K562 (cell line): ENCODE results near the gene TPCN1. TPM values are rescaled to one million over a fixed set of nuclear protein-coding genes. Genes with fewer than 3 reads are reported as not detected.

Source experiments
- ATAC-seq: fragments of 200-7000 bp; cut with Tn5 transposase; 3 replicates; pipeline ENCODE4 v1.9.1; 2020; ENCODE audit warnings: moderate library complexity
- BruUV-seq: library from RNA; stranded (reverse); fragments of 400-500 nt; replicated peaks from 2 replicates; lab custom pipeline; 2021; lab: Mats Ljungman, UMichigan
- CTCF ChIA-PET: fragments of 300-600 bp; formaldehyde crosslinking; extraction: SDS; loops from one replicate; lab custom pipeline; 2021; ENCODE audit warnings: low intra/inter-chr PET ratio; lab: Yijun Ruan, JAX
- POLR2A ChIA-PET: fragments of 300-600, 350-650 bp; sonication (Branson Sonifier 250); formaldehyde crosslinking; extraction: SDS; loops from one replicate; lab custom pipeline; 2021; ENCODE audit warnings: antibody characterized with exemption, inconsistent platforms; lab: Yijun Ruan, JAX
- DNase-seq, 4 experiments: peaks; one replicate each; pipeline versions ENCODE4 v3.0.0 to v3.0.0-alpha.2; 2011 to 2018; ENCODE audit warnings: low spot score in 3 of 4, mixed read lengths in 3 of 4; ENCODE audit errors: extremely low read depth in 1 of 4
- FAIRE-seq: peaks from 2 replicates; lab custom pipeline; 2011; peaks lifted over from hg19 to GRCh38; lab: Jason Lieb, UNC
- H2AFZ ChIP-seq: 2 replicates; pipeline ENCODE4 v1.6.0; 2011; ENCODE audit warnings: low read depth, low read length, control low read depth, inconsistent platforms
- H3K27ac ChIP-seq: fragments of 200-600 bp; 3 replicates; pipeline ENCODE4 v1.8.0; 2011; ENCODE audit warnings: low read depth, mild to moderate bottlenecking, control low read depth, inconsistent platforms, low read length, moderate library complexity, mixed read lengths; ENCODE audit errors: extremely low read depth
- H3K27me3 ChIP-seq, 2 experiments: fragments of 300-600 bp in 1 of 2; 2 replicates in 1 of 2; 3 replicates in 1 of 2; pipeline versions ENCODE4 v1.6.0 to v1.8.0; 2011; ENCODE audit warnings: inconsistent platforms in 2 of 2, low read length in 2 of 2, mild to moderate bottlenecking in 1 of 2, mixed read lengths in 1 of 2, moderate library complexity in 1 of 2; ENCODE audit not compliant: control insufficient read depth in 2 of 2, insufficient read depth in 2 of 2
- H3K36me3 ChIP-seq: fragments of 300-600 bp; 3 replicates; pipeline ENCODE4 v1.8.0; 2011; ENCODE audit warnings: mild to moderate bottlenecking, low read length, inconsistent platforms; ENCODE audit not compliant: control insufficient read depth, insufficient read depth
- H3K4me1 ChIP-seq, 2 experiments: fragments of 200-600 bp in 1 of 2; replicated peaks in 1 of 2; 2 replicates in 1 of 2; 3 replicates in 1 of 2; pipeline versions ENCODE4 v1.5.1 to v1.8.0; 2011; ENCODE audit warnings: inconsistent platforms in 2 of 2, low read length in 2 of 2, mild to moderate bottlenecking in 1 of 2, mixed read lengths in 1 of 2, moderate library complexity in 1 of 2; ENCODE audit not compliant: control insufficient read depth in 2 of 2, insufficient read depth in 2 of 2
- H3K4me2 ChIP-seq: 2 replicates; pipeline ENCODE4 v1.6.1; 2011; ENCODE audit warnings: low read length, control low read depth, inconsistent platforms, mixed read lengths; ENCODE audit not compliant: insufficient read depth
- H3K4me3 ChIP-seq: fragments of 200-600 bp; sonication (generic), shearing (Covaris generic); 2 replicates; pipeline ENCODE4 v1.5.1; 2016; ENCODE audit warnings: control low read depth, inconsistent platforms
- H3K79me2 ChIP-seq: fragments of 200-600 bp; 3 replicates; pipeline ENCODE4 v1.8.0; 2011; ENCODE audit warnings: low read length, inconsistent platforms; ENCODE audit not compliant: control insufficient read depth, insufficient read depth
- H3K9ac ChIP-seq, 2 experiments: 2 replicates each; pipeline versions ENCODE4 v1.6.0 to v1.6.1; 2011; ENCODE audit warnings: low read depth in 2 of 2, low read length in 2 of 2, control low read depth in 1 of 2, inconsistent platforms in 1 of 2, mild to moderate bottlenecking in 1 of 2, mixed read lengths in 1 of 2; ENCODE audit not compliant: insufficient read depth in 1 of 2
- H3K9me1 ChIP-seq: one replicate; pipeline ENCODE4 v1.6.0; 2011; ENCODE audit warnings: inconsistent platforms, mild to moderate bottlenecking, low read length, moderate library complexity; ENCODE audit not compliant: control insufficient read depth, insufficient read depth
- H3K9me3 ChIP-seq: replicated peaks from 2 replicates; pipeline ENCODE4 v1.5.1; 2011; ENCODE audit warnings: low read depth, low read length, inconsistent platforms; ENCODE audit not compliant: control insufficient read depth, insufficient read depth
- H4K20me1 ChIP-seq: replicated peaks from 2 replicates; pipeline ENCODE4 v1.6.1; 2011; ENCODE audit warnings: low read length, inconsistent platforms, mixed read lengths; ENCODE audit not compliant: control insufficient read depth, insufficient read depth
- E2F3 ChIP-seq: fragments of 250-450 bp; sonication (Bioruptor Pico); IDR thresholded peaks from 2 replicates; pipeline ENCODE4 v1.4.0; 2020; ENCODE audit warnings: mild to moderate bottlenecking
- RBM22 ChIP-seq: fragments of 200-400 bp; formaldehyde crosslinking; IDR thresholded peaks from 2 replicates; pipeline ENCODE4 v1.6.1; 2018; ENCODE audit warnings: low read length, low read depth; ENCODE audit not compliant: poor library complexity, severe bottlenecking
- TEAD1 ChIP-seq, 2 experiments: fragments of 450-650 bp in 1 of 2; sonication (generic) in 1 of 2; formaldehyde crosslinking; IDR thresholded peaks; 2 replicates each; pipeline versions ENCODE4 v1.4.0 to v1.8.0; 2020 to 2022; ENCODE audit warnings: mild to moderate bottlenecking in 2 of 2, missing genetic modification reagents in 1 of 2
- ZNF121 ChIP-seq: sonication (generic); formaldehyde crosslinking; conservative IDR thresholded peaks from 2 replicates; pipeline ENCODE4 v1.8.0; 2022; ENCODE audit warnings: missing genetic modification reagents
- WGBS: fragments of 100-300 bp; shearing (Covaris generic); methylation state at CpG from one replicate; pipeline ENCODE4 v1.1.6; 2016; ENCODE audit warnings: low coverage, mixed read lengths; ENCODE audit not compliant: insufficient coverage; ENCODE audit errors: missing lambda C conversion rate; 5-methylcytosine and 5-hydroxymethylcytosine counted together
- in situ Hi-C: fragments of 300-500 bp; cut with MboI; formaldehyde crosslinking; loops from 4 replicates; pipeline ENCODE4 v1.15.0; 2018; ENCODE audit warnings: inconsistent platforms, mixed read lengths
- intact Hi-C: fragments of 100-400 bp; cut with micrococcal nuclease; formaldehyde crosslinking; loops from 2 replicates; pipeline ENCODE4 v1.14.2; 2022
- polyA plus RNA-seq, 8 experiments: library from polyadenylated mRNA; depleted of rRNA in 4 of 8; stranded (reverse) in 5 of 8; unstranded in 3 of 8; fragments of >200 nt; fragmentation: Nextera tagmentation in 2 of 8; fragmentation: Illumina TruSeq in 1 of 8; extraction: Ambion mirVana in 2 of 8; extraction: Trizol in 1 of 8; gene quantifications; 2 replicates each; pipeline versions ENCODE4 v1.2.1 to v1.2.3, GENCODE V29; 2011 to 2014; ENCODE audit warnings: inconsistent platforms in 1 of 8, missing spikeins in 1 of 8
- total RNA-seq, 7 experiments: library from RNA; depleted of rRNA in 6 of 7; stranded (reverse); fragments of >200 nt in 6 of 7; fragmentation: Illumina TruSeq in 2 of 7; extraction: Trizol in 2 of 7; gene quantifications; 2 replicates each; pipeline versions ENCODE4 v1.2.1 to v1.2.3, GENCODE V29; 2011 to 2021; ENCODE audit warnings: low replicate concordance in 1 of 7

TPCN1 gene
- total and polyA plus RNA-seq, 9 of the 15 experiments (the other 6 are each of a cell fraction or from before 2014, with no cell fraction given), result 0.80 to 23.8 (median 7.4) TPM

DNA sequence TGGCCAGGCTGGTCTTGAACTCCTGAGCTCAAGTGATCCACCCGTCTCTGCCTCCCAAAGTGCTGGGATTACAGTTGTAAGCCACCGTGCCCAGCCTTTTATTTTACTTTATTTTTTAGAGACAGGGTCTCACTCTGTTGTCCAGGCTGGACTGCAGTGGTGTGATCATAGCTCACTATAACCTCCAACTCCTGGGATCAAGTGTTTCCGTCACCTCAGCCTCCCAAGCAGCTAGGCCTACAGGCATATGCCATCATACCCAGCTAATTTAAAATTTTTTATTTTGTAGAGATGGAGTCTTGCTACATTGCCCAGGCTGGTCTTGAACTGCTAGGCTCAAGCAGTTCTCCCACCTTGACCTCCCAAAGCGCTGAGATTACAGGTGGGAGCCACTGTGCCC is 3.7 kb downstream of the TPCN1 start:
- TF ChIP-seq ZNF121 (CRISPR knock-in tag), result peak; percentile 48; the same call in 1 of the 2 replicates
- no peak for TF ChIP-seq TEAD1 (CRISPR knock-in tag; IDR thresholded peaks at IDR 0.05)
- no peak for TF ChIP-seq E2F3 (CRISPR knock-in tag)
- TF ChIP-seq RBM22, result no peak
- TF ChIP-seq, all 486 proteins: peak for 1
- intact Hi-C loops (no loop called here), in situ Hi-C loops (no loop called here)
- Histone ChIP-seq H3K9me1 (no peaks in the 10 kb centered on the region), H3K4me1 (peaks cover 30 to 36% of the 10 kb centered on the region in 2 experiments), H3K27ac (no peak overlapping the region), H3K4me2 (no peak overlapping the region), H3K4me3 (no peak overlapping the region), H4K20me1 (no peaks in the 10 kb centered on the region), H3K27me3 (no peaks in the 10 kb centered on the region), H3K36me3 (peaks cover 24% of the 10 kb centered on the region; the same call in 2 of the 3 replicates), H3K9ac (no peak overlapping the region), H3K79me2 (peaks cover 19% of the 10 kb centered on the region), H3K9me3 (no peaks in the 10 kb centered on the region), H2AFZ (no peak overlapping the region)
- WGBS, result 89% methylated on average over 4 of the region's 4 CpGs
- BruUV-seq, result no TSS peak
- ATAC-seq (no peak), DNase-seq (no peak), FAIRE-seq (no peak)
- POLR2A ChIA-PET, result interaction anchor here (3.6 kb wide), 1 partner anchor 14 kb away, joined by 25 read pairs; no protein-coding TSS in a partner anchor
- CTCF ChIA-PET, result no interaction called here
